Measurements from ENCODE around the gene CDCP1. TPM values are rescaled to one million over a fixed set of nuclear protein-coding genes. Genes with fewer than 3 reads are reported as not detected.

CDCP1 gene
- total RNA-seq, 1 donor from 2014 or later = 7.4 TPM

- Mint-ChIP-seq H3K4me1 (ENCODE audit: low read depth) (peaks cover 34% of the 10 kb centered on the region), H3K36me3 (ENCODE audit: low read depth) (no peaks in the 10 kb centered on the region), H3K9me3 (no peaks in the 10 kb centered on the region), H3K27me3 (ENCODE audit: low read depth) (peaks cover 4% of the 10 kb centered on the region), H3K27ac (no peak overlapping the region), H3K4me3 (ENCODE audit: low read depth) (no peak overlapping the region)
- DNase-seq (ENCODE audit: low spot score) = no peak
- intact Hi-C loops (cut with micrococcal nuclease) = no loop called here
These were observed 37.0 kb upstream of the CDCP1 start for GRCh38 chr3:45182915-45183871.

DNA sequence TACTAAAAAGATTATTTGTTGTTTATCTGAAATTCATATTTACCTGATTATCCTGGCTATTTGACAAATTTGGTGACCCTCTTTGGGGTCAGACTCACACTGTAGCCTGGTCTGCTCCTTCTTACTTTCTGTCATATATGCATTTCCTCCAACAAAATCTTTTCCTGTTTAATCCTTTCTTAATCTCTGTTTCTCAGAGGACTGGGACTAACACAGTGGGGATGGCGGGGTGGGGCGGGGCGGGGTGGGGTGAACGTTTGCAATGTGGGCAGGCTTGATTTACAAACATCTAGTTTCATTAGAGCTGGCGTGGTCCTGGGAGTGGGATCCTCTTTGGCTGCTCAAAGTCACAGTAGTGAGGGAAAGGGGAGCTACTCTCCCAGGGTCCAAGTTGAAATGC lies 35.3 kb upstream of the CDCP1 start:
- no peaks in the 10 kb centered on the region for H3K9me3 Mint-ChIP-seq
- no peak overlapping the region for H3K27ac Mint-ChIP-seq
- H3K4me1 Mint-ChIP-seq (ENCODE audit: low read depth) = peaks cover 23% of the 10 kb centered on the region
- no peak for DNase-seq (ENCODE audit: low spot score)
- H3K27me3 Mint-ChIP-seq (ENCODE audit: low read depth) = peaks cover 7% of the 10 kb centered on the region
- no peak overlapping the region for H3K4me3 Mint-ChIP-seq (ENCODE audit: low read depth)
- intact Hi-C loops (cut with micrococcal nuclease) = no loop called here
- H3K36me3 Mint-ChIP-seq (ENCODE audit: low read depth) = no peaks in the 10 kb centered on the region

- Mint-ChIP-seq H3K27me3 (ENCODE audit: low read depth) (peaks cover 7% of the 10 kb centered on the region), H3K4me3 (ENCODE audit: low read depth) (no peak overlapping the region), H3K27ac (no peak overlapping the region), H3K4me1 (ENCODE audit: low read depth) (peaks cover 21% of the 10 kb centered on the region), H3K9me3 (no peaks in the 10 kb centered on the region), H3K36me3 (ENCODE audit: low read depth) (no peaks in the 10 kb centered on the region)
- no peak for DNase-seq (ENCODE audit: low spot score)
- intact Hi-C loops (cut with micrococcal nuclease) = no loop called here
These were observed 34.7 kb upstream of the CDCP1 start for GRCh38 chr3:45180899-45181298.

GRCh38 chr3:45180051-45180450 lies 33.9 kb upstream of the CDCP1 start:
- intact Hi-C loops (cut with micrococcal nuclease) = no loop called here
- no peaks in the 10 kb centered on the region for H3K36me3 Mint-ChIP-seq (ENCODE audit: low read depth)
- no peaks in the 10 kb centered on the region for H3K9me3 Mint-ChIP-seq
- no peak for DNase-seq (ENCODE audit: low spot score)
- no peak overlapping the region for H3K4me3 Mint-ChIP-seq (ENCODE audit: low read depth)
- H3K4me1 Mint-ChIP-seq (ENCODE audit: low read depth) = peaks cover 14% of the 10 kb centered on the region
- H3K27me3 Mint-ChIP-seq (ENCODE audit: low read depth) = peaks cover 7% of the 10 kb centered on the region
- no peak overlapping the region for H3K27ac Mint-ChIP-seq

DNA sequence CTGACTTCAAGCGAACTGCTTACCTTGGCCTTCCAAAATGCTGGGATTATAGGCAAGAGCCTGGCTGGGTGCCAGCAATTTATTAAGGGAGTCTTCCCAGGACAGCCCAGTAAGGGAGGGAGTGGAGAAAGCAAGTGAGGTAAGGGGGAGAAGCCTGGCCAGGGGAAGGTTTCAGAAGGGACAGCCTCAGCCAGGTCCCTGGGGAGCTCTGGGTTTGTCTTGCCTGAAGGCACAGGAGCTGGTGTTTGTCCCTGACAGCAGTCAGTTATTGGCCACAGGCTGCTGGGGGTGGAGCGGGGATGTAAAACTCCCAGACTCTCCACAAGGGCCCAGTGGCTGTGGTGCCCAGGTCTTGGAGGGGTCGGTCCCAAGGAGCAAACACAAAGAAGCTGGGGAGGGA lies 33.0 kb upstream of the CDCP1 start:
- H3K36me3 Mint-ChIP-seq (ENCODE audit: low read depth) = no peaks in the 10 kb centered on the region
- no peaks in the 10 kb centered on the region for H3K9me3 Mint-ChIP-seq
- peaks cover 8% of the 10 kb centered on the region for H3K4me1 Mint-ChIP-seq (ENCODE audit: low read depth)
- H3K27ac Mint-ChIP-seq = no peak overlapping the region
- intact Hi-C loops (cut with micrococcal nuclease) = no loop called here
- DNase-seq (ENCODE audit: low spot score) = no peak
- no peak overlapping the region for H3K4me3 Mint-ChIP-seq (ENCODE audit: low read depth)
- peaks cover 7% of the 10 kb centered on the region for H3K27me3 Mint-ChIP-seq (ENCODE audit: low read depth)

- H3K4me1 Mint-ChIP-seq (ENCODE audit: low read depth) = peaks cover 8% of the 10 kb centered on the region
- H3K27me3 Mint-ChIP-seq (ENCODE audit: low read depth) = peaks cover 7% of the 10 kb centered on the region
- no peak overlapping the region for H3K27ac Mint-ChIP-seq
- H3K4me3 Mint-ChIP-seq (ENCODE audit: low read depth) = no peak overlapping the region
- H3K9me3 Mint-ChIP-seq = no peaks in the 10 kb centered on the region
- intact Hi-C loops (cut with micrococcal nuclease) = no loop called here
- H3K36me3 Mint-ChIP-seq (ENCODE audit: low read depth) = no peaks in the 10 kb centered on the region
- no peak for DNase-seq (ENCODE audit: low spot score)
These were observed 32.2 kb upstream of the CDCP1 start for GRCh38 chr3:45178183-45179023.

- H3K27me3 Mint-ChIP-seq (ENCODE audit: low read depth) = peaks cover 7% of the 10 kb centered on the region
- no peaks in the 10 kb centered on the region for H3K9me3 Mint-ChIP-seq
- no peaks in the 10 kb centered on the region for H3K36me3 Mint-ChIP-seq (ENCODE audit: low read depth)
- no peak overlapping the region for H3K4me3 Mint-ChIP-seq (ENCODE audit: low read depth)
- H3K4me1 Mint-ChIP-seq (ENCODE audit: low read depth) = no peaks in the 10 kb centered on the region
- intact Hi-C loops (cut with micrococcal nuclease) = no loop called here
- no peak for DNase-seq (ENCODE audit: low spot score)
- no peak overlapping the region for H3K27ac Mint-ChIP-seq
These were observed 30.7 kb upstream of the CDCP1 start for GRCh38 chr3:45176912-45177311.

DNA sequence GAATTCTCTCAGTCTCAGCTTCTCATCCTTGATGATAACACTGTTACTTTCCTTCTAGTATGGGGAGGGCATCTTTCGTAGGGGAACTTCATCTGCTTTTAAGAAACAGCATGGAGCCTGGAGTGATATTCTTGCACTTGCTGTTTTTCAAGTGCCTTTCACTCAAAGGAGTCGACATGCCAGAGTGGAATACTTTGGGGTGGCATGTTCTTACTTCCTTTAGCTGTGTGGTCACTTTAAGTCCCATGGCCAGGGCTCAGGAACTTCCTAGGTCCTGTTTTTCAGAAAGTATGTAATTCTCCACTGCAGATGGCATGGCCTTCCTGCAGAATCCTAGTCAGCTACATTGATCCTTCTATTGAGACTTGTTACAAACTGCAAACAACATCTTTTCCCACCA lies 28.1 kb upstream of the CDCP1 start:
- peaks cover 3% of the 10 kb centered on the region for H3K27me3 Mint-ChIP-seq (ENCODE audit: low read depth)
- H3K9me3 Mint-ChIP-seq = no peaks in the 10 kb centered on the region
- no peak overlapping the region for H3K27ac Mint-ChIP-seq
- no peaks in the 10 kb centered on the region for H3K36me3 Mint-ChIP-seq (ENCODE audit: low read depth)
- peaks cover 18% of the 10 kb centered on the region for H3K4me1 Mint-ChIP-seq (ENCODE audit: low read depth)
- intact Hi-C loops (cut with micrococcal nuclease) = no loop called here
- no peak for DNase-seq (ENCODE audit: low spot score)
- no peak overlapping the region for H3K4me3 Mint-ChIP-seq (ENCODE audit: low read depth)

DNA sequence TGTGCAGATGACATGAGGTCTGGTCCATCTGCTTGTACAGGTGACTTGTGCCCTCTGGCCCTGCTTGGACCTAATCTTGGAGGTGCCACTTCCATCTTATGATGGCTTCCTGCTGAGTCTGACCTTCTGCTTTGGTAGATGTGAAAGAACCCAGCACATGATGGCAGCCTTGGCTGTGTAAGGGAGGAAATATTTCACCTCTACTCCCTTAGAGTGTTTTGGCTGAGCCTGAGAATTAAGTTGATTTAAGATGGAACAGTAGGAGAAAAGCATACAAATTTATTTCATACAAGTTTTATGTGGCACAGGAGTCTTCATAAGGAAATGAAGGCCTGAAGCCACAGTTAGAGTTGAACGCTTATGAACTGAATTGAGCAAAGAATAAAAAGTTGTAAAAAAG lies 27.6 kb upstream of the CDCP1 start:
- Mint-ChIP-seq H3K9me3 (no peaks in the 10 kb centered on the region), H3K4me3 (ENCODE audit: low read depth) (no peak overlapping the region), H3K4me1 (ENCODE audit: low read depth) (peaks cover 19% of the 10 kb centered on the region), H3K27me3 (ENCODE audit: low read depth) (peaks cover 3% of the 10 kb centered on the region), H3K36me3 (ENCODE audit: low read depth) (no peaks in the 10 kb centered on the region), H3K27ac (no peak overlapping the region)
- no peak for DNase-seq (ENCODE audit: low spot score)
- intact Hi-C loops (cut with micrococcal nuclease) = no loop called here

- no peak overlapping the region for H3K4me3 Mint-ChIP-seq (ENCODE audit: low read depth)
- no peaks in the 10 kb centered on the region for H3K27me3 Mint-ChIP-seq (ENCODE audit: low read depth)
- no peak overlapping the region for H3K27ac Mint-ChIP-seq
- peaks cover 5% of the 10 kb centered on the region for H3K9me3 Mint-ChIP-seq
- H3K36me3 Mint-ChIP-seq (ENCODE audit: low read depth) = peaks cover 4% of the 10 kb centered on the region
- intact Hi-C loops (cut with micrococcal nuclease) = no loop called here
- no peak for DNase-seq (ENCODE audit: low spot score)
- peaks cover 40% of the 10 kb centered on the region for H3K4me1 Mint-ChIP-seq (ENCODE audit: low read depth)
These were observed 25.1 kb upstream of the CDCP1 start for GRCh38 chr3:45171283-45171682.

- Mint-ChIP-seq H3K27ac (no peak overlapping the region), H3K36me3 (ENCODE audit: low read depth) (peaks cover 9% of the 10 kb centered on the region), H3K9me3 (peaks cover 9% of the 10 kb centered on the region), H3K27me3 (ENCODE audit: low read depth) (no peaks in the 10 kb centered on the region), H3K4me1 (ENCODE audit: low read depth) (peaks cover 48% of the 10 kb centered on the region), H3K4me3 (ENCODE audit: low read depth) (no peak overlapping the region)
- intact Hi-C loops (cut with micrococcal nuclease) = no loop called here
- no peak for DNase-seq (ENCODE audit: low spot score)
These were observed 23.9 kb upstream of the CDCP1 start for GRCh38 chr3:45170096-45170495.

GRCh38 chr3:45169125-45169904 lies 23.1 kb upstream of the CDCP1 start:
- Mint-ChIP-seq H3K4me3 (ENCODE audit: low read depth) (no peak overlapping the region), H3K27me3 (ENCODE audit: low read depth) (no peaks in the 10 kb centered on the region), H3K4me1 (ENCODE audit: low read depth) (peaks cover 48% of the 10 kb centered on the region), H3K9me3 (peaks cover 9% of the 10 kb centered on the region), H3K36me3 (ENCODE audit: low read depth) (peaks cover 9% of the 10 kb centered on the region), H3K27ac (peak overlapping the region; percentile 9)
- intact Hi-C loops (cut with micrococcal nuclease) = no loop called here
- no peak for DNase-seq (ENCODE audit: low spot score)
